Fibroblast of skin of left biceps (primary cell): Measurements from ENCODE around the gene LIG1.
"Not testable (repeated sequence)": the region's sequence is repeated elsewhere in the genome, so short reads cannot be mapped to it uniquely, and the experiment has no call there.

Source experiments
- DNase-seq, 2 experiments: peaks; one replicate each; pipeline ENCODE4 v3.0.0-alpha.2; 2013; ENCODE audit warnings: low read depth in 2 of 2

LIG1 gene

DNA sequence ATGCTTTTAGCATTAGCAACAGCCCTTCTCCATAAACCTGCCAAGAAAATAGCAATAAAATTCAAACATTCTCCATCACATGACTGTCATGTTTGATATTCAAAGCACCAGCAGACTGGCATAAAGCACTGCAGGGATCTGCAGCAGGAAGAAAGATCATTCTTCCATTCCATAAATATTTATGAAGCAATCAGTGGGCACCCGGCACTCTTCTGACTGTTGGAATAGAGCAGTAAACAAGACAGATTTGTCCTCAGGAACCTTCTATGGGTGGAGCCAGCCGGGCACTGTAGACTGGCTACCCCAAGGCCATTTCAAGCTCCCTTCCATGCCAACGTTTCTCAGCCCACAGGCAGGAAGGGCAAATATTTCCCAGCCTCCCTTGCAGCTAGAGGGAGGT lies 85.1 kb downstream of the LIG1 start:
- DNase-seq = no peak

DNA sequence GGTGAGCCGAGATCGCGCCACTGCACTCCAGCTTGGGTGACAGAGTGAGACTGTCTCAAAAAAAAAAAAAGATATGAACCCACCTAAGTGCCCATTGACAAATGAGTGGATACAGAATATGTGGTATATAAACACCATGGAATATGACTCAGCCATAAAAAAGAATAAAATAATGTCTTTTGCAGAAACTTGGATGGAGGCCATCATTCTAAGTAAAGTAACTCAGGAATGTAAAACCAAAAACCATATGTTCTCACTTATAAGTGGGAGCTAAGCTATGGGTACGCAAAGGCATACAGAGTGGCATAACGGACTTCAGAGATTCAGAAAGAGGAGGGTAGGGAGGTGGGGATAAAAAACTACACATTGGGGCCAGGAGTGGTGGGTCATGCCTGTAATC lies 89.0 kb downstream of the LIG1 start:
- no peak for DNase-seq

DNA sequence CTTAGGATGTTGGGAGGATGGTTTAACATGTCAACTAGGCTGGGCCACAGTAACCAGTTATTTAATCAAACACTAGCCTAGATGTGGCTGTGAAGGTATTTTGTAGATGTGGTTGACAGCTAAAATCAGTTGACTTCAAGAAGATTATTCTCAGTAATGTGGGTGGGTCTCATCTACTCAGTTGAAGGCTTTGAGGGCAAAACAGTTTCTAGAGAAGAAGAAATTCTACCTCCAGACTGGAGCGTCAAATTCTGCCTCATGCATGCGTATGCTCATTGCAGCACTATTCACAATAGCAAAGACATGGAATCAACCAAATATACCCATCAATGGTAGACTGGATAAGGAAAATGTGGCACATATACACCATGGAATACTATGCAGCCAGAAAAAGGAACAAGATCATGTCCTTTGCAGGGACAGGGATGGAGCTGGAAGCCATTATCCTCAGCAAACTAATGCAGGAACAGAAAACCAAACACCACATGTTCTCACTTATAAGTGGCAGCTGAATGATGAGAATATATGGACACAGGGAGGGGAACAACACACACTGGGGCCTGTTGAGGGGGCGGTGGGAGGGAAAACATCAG lies 99.9 kb downstream of the LIG1 start:
- DNase-seq = not testable (repeated sequence)

DNA sequence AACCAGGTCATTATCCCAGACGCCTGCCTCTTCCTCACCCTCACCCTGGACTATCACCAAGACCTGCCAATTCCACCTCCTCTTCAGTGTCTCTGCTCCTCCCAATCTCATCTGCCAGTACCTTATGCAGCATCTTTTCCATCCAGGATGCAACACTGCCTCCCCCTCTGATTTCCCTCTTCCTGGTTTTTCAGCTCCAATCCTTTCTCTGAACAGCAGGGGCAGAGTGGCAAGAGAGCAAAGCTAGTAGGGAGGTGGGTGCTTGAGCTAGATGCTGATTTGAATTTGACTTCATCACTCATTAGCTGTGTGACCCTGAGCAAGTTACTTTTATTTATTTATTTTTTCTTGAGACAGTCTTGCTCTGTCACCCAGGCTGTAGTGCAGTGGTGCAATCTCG lies 100.7 kb downstream of the LIG1 start:
- no peak for DNase-seq
